GM19397 (cell line): ENCODE data around the gene ARHGEF1.

Source experiments
- ATAC-seq: cut with Tn5 transposase; IDR thresholded peaks from one replicate; pipeline ENCODE4 v1.9.1; 2021; ENCODE audit warnings: mild to moderate bottlenecking, moderate library complexity; ENCODE audit not compliant: unreplicated experiment

The ARHGEF1 gene, protein sequence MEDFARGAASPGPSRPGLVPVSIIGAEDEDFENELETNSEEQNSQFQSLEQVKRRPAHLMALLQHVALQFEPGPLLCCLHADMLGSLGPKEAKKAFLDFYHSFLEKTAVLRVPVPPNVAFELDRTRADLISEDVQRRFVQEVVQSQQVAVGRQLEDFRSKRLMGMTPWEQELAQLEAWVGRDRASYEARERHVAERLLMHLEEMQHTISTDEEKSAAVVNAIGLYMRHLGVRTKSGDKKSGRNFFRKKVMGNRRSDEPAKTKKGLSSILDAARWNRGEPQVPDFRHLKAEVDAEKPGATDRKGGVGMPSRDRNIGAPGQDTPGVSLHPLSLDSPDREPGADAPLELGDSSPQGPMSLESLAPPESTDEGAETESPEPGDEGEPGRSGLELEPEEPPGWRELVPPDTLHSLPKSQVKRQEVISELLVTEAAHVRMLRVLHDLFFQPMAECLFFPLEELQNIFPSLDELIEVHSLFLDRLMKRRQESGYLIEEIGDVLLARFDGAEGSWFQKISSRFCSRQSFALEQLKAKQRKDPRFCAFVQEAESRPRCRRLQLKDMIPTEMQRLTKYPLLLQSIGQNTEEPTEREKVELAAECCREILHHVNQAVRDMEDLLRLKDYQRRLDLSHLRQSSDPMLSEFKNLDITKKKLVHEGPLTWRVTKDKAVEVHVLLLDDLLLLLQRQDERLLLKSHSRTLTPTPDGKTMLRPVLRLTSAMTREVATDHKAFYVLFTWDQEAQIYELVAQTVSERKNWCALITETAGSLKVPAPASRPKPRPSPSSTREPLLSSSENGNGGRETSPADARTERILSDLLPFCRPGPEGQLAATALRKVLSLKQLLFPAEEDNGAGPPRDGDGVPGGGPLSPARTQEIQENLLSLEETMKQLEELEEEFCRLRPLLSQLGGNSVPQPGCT

DNA sequence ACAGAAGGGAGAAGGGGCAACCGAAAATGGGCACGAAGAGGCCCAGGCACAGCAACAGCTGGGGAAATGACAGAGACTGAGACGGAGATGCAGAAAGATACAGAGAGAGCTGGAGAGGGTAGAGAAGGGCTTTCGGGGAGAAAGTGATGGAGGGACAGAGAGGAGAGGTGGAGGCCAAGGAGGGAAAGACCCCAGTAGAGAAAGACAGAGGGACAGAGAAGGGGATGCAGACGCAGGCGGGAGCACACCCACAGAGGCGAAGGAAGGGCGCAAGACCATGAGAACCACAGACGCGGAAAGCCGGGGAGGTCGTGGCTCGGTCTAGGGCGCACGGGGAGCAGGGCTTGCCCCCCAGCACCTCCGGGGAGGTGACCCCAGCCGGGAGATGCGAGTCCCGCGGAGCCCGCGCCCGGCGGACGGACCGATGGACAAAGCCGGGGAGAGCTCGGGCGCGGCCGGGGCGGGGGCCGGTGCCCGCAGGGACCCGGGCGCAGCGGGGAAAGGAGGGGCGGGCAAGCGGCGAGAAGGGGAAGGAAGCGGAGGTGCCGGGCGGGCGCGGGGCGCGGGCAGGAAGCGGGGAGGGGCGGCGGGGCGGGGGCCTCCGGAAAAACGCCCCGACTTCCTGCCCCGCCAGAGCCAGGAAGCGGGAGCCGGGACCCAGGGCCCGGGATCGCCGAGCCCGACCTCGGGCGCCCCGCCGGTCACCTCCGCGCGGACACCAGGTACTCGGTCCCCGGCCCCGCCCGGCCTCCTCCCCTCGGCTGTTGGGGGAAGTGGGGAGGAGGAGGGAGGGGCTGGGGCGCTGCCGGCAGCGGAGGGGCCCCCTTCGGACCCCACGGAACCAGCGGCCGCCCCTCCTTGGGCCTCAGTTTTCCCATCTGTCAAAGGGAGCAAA, at the start of gene ARHGEF1:
ARHGEF1 (plus strand) TSS at position 617 of the 895 bp plus-strand sequence. CDS start 4,899 bp downstream, outside the sequence.
- no peak for ATAC-seq

DNA sequence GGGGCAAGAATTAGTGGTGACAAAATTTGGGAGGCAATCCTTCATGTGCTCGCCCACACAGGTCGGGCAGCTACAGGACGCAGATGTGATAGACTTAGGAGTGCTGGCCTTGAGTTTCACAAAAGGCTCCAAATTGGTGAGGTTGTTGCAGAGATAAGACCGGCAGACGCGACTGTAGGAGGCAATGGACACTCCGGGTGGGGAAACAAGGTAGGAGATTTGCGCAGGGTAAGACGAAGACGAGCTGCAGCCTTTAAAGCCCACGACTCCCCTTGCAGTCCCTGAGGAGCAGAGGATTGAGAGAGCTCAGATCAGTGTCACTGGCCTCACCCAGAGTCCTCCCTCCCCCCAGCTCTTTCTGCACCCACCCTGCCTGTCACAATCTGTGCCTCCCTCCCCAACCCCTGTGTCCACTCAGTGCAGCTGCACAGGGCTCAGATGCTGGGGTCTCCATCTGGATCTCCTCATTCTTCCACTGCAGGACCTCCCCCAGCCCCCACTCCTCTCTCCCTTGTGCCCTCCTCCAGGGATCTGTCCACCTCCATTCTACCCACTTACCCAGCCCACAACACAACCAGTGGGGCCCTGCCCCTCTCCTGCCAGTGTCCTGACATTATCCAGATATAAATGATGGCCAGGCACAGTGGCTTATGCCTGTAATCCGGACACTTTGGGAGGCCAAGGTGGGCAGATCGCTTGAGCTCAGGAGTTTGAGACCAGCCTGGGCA, 44.8 kb upstream of the ARHGEF1 start:
- no peak for ATAC-seq

DNA sequence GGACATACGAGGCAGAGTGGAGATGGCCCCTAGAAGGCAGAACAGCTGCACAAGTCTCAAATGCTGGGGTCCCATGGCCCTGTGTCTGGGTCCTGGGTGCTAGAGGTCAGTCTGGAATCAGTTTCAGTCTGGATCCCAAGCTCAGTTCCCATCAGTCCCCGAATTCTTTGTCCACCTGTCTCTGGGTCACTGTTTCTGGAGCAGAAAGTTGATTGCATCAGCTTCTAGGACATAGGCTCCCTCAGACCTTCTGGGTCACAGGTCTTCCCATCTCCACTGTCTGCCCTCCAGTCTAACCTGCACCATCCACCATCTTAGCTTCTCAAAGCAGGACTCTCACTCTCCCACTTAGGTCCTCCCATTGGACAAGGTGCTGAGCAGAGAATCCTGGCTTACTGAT, 43.8 kb upstream of the ARHGEF1 start:
- ATAC-seq: no peak

DNA sequence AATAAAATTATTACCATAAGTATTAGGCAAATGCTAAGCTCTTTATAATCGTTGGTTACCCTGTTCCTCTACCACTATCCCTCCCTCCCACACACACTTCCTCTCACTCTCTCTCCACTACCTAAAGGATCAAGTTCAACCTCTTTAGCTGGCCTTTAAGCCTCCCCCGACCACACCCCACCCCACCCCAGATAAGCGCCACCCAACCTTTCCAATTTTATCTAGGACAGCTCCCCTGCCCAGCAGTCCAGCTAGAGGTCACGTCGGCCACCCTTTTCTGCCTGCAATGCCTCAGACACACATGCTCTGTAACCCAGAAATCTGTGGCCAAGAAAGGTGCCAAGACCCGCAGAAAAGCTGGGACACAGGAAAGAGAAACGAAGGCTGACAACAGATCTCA, 39.6 kb upstream of the ARHGEF1 start:
- ATAC-seq: no peak

DNA sequence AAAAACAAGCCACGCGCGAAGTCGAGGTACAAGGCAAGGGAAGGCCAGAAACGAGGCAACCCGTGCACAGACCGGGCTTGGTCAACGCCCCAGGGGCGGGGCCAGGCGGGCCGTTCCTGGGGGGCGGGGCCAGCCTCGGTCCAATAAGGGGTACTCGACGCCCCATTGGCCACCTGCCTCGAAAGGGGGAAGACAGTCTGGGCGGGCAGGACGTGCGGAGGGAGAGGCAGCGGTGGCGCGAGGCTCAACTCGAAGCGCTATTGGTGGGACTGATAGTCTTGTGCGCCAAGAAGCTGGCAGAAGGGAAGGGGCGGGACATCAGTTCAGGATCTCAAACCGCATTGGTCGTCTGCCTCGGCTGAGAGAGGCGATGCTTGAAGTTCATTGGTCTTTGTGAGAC, 38.4 kb upstream of the ARHGEF1 start, which contains the start of gene LYPD4:
LYPD4 (minus strand) TSS at position 83 of the 400 bp plus-strand sequence. CDS start 5,398 bp downstream, outside the sequence.
- no peak for ATAC-seq

DNA sequence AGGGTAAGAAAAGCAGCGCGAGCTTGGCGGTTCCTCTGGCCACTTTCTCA, 38.2 kb upstream of the ARHGEF1 start, which contains the start of gene DMRTC2:
DMRTC2 (plus strand) TSS at position 42 of the 50 bp plus-strand sequence. CDS start 2,387 bp downstream, outside the sequence.
- no peak for ATAC-seq

DNA sequence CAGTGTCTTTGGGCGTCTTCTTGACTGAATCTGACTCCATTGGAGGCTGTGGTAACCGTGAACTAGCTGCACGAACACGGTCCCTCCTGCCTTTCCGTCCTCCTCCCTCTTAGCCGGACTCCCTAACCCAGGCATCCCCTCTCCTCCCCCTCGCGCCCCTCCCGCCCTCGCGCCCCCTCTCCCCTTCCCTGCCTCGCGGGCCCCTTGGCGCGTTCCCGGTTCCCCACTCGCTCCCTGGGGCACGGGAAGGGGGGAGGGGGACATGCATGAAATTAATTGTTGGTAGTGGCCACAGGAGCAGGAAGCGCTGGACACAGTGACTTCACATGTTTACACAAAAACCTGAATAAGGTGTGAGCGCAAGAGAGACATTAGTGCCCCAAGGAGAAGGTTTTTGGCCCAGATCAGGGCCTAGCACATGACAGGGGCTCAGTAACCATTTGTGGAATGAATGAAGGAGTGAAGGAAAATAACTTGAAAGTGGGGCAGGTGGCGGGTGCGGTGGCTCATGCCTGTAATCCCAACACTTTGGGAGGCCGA, 37.9 kb upstream of the ARHGEF1 start:
- ATAC-seq: no peak

DNA sequence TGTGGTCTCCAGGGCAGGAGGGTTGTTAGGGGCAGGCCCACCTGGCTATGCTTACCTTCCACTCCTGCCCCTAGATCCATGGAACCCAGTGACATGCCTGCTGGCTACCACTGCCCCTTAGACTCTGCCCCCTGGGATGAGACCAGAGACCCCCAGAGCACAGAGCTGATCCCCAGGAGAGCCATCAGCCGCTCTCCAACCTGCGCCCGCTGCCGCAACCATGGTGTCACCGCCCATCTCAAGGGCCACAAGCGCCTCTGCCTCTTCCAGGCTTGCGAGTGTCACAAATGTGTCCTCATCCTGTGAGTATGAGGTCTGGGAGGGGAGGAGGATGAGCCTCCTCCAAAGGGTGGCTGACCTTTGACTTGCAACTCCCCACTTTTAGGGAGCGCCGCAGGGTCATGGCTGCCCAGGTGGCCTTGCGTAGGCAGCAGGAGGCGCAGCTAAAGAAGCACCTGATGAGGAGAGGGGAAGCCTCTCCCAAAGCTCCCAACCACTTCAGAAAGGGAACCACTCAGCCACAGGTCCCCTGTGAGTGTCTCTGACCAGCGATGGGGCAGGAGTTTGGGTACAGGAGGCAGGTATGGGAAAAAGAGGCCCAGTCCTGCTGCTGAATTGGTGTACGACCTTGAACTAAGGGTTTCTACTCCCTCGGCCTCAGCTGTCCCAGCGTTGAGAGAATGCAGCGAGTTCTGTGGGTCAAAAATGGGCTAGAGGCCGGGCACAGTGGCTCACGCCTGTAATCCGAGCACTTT, 35.5 kb upstream of the ARHGEF1 start:
- no peak for ATAC-seq

DNA sequence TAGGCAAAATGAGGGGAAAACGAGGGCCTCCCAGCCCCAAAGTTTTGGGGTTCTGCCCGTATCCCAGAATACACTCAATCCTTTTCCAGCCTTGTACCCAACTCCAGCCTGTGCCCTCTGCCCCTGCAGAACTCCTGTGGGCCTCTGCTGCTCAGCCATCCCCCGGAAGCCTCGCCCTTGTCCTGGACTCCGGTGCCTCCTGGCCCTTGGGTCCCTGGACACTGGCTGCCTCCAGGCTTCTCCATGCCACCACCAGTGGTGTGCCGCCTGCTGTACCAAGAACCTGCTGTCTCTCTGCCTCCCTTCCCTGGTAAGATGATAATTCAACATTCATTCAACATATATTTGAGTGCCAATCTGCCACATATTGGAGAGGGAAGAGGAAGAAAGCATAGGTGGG, 34.3 kb upstream of the ARHGEF1 start:
- no peak for ATAC-seq

DNA sequence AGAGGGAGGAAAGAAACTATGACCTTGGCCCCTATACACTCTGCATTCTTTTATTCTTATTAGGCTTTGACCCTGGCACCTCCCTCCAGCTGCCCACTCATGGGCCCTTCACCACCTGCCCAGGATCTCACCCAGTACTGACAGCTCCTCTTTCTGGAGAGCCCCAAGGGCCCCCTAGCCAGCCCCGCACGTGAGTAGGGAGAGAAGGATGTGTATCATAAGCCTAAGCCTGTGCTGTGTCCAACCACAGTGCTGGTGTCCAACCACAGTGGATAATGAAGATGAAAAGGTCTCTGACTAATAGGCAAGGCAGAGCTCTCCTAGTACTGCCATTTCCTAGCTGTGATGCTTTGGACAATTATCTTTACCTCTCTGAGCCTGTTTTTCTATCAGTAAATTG, 33.9 kb upstream of the ARHGEF1 start:
- ATAC-seq: no peak

DNA sequence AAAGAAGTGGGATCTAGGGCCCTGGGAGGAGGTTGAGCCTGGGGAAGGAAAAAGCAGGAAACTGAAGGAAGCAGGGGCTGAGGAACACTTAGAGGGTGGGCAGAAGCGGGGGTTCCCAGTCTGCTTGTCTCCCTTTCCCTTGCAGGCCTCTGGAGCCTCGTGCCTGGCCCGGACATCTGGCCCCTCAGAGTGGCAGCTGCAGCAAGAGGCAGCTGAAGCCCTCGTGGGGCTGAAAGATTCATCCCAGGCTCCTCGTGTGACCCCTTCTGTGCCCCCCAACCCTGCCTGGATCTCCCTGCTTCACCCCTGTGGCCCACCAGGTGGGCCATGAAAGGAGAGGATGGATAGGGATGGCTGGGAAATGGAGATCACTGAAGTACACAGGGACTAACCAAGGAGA, 32.6 kb upstream of the ARHGEF1 start:
- ATAC-seq: no peak

DNA sequence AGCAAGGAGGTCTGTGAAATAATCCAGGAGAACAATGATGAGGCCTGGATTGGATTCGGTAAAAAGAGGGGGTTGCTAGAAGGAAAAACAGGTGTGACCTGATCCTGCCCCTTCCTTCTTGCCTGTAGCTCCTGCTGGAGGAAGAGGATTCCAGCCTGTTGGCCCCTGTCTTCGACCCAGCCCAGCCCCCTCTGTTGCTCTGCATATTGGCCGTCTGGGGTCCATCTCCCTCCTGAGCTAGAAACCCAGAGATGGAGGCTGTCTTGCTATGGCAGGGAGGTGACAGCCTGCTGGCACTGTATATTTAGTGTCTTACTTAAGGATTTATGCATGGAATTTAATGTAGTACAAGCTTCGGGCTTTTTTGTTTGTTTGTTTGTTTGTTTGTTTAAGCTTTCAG, 31.5 kb upstream of the ARHGEF1 start:
- no peak for ATAC-seq

DNA sequence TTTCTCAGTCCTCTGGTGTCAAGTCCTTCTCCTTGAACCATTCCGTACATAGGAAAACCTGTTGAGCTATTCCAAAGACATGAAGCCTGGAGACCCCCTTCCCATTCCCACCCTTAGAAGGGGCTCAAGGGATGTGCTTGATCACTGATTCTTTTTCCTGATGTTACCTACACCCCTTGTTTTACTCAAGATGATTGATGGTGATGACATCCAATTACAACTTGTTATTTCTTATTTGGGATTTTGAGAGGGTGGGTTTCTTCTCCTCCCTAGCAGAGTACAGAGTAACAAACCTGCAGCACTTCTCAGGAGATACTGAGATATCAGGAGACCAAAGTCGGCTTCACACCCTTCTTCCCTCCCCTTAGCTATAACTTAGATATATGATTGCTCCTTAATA, 29.6 kb upstream of the ARHGEF1 start:
- no peak for ATAC-seq

DNA sequence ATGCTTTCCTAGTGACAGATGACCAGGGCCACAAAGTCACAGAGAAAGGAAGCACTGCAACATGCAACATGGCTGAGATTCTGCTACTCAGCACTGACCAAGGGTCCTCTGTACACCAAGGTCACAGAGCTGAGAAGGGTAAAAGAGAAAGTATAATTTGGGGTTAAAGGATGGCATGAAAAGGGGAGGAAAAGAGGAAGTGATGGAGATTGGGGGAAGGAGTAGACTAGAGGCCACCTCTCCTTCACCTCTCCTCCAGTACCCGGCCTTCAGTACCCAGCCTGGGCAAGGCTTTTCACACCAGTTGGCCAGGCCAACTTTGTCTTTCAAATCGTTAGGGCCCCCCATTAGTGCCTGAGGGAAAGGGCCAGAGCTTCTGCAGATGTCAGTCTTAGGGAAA, 29.2 kb upstream of the ARHGEF1 start:
- ATAC-seq: no peak

DNA sequence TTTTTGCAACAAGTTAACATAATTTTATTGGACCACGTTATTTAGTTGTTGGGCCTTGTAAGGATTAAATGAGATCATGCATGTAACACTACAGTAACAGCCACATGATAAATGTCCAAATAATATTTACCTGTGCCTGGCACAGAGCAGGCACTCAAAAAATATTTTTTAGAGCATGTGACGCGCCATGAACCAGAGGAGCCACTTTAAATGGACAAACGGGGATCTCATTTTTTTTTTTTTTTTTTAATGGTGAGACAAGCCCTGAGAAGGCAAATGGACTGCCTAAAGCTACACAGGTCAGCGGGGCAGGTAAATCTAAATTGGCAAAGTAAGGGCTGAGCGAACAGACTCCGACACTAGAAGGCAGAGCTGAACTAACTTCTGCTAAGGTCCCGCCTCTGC, 23.8 kb upstream of the ARHGEF1 start:
- no peak for ATAC-seq

DNA sequence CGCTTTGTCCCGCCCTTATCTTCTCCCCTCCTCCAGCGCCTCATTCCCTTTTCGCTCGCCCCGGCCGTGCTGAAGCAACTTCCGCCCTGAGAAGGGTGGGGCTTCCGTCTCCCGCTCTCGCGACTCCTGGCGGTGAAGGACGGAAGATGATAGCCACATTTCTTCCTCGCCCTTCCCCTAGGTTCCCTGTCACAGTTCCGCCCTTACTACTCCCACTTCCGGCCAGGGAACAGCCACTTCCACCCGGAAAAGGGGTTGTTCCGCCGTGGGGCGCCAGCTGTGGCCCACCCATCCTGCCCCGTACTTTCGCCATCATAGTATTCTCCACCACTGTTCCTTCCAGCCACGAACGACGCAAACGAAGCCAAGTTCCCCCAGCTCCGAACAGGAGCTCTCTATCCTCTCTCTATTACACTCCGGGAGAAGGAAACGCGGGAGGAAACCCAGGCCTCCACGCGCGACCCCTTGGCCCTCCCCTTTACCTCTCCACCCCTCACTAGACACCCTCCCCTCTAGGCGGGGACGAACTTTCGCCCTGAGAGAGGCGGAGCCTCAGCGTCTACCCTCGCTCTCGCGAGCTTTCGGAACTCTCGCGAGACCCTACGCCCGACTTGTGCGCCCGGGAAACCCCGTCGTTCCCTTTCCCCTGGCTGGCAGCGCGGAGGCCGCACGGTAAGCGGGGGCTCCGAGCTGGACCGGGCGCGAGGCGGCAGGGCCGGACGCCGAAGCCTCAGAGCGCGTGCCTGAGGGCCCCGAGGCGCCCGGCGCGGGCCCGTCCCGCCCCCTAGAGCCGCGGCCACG, 23.2 kb upstream of the ARHGEF1 start, which contains the start of gene RPS19:
RPS19 (plus strand) TSS at position 638 of the 801 bp plus-strand sequence. CDS start 520 bp downstream, outside the sequence.
- ATAC-seq: peak; percentile 79

DNA sequence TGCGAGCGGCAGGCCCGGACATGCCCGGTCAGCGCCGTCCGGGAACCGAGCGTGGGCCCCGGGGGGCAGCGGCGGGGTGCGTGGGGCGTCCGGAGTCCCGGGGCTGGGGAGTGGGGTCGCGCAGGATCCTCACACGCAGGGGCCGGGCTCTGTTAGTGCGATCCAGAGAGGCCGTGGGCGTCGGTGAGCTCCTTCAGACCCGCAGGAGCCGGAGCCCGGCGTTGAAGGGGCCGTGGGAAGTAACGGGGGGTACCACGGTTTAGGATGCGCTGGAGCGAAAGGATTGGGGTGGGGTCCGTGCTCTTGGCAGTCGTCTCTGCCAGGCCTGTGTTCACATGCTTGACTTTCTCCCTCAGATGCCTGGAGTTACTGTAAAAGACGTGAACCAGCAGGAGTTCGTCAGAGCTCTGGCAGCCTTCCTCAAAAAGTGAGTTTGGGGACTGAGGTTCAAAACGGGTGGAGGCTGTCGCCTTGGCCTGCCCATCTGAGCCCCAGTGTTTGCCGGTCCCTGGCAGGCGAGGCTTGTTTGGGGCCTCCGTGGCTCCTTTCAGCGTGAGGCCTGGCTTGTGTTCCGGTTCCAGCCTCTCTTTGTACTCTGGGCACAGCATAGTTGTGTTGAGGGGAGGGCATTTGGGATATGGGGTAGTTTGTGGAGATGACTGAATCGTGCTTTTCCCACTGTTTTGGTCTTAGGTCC, 22.4 kb upstream of the ARHGEF1 start:
- peak; percentile 1 for ATAC-seq

DNA sequence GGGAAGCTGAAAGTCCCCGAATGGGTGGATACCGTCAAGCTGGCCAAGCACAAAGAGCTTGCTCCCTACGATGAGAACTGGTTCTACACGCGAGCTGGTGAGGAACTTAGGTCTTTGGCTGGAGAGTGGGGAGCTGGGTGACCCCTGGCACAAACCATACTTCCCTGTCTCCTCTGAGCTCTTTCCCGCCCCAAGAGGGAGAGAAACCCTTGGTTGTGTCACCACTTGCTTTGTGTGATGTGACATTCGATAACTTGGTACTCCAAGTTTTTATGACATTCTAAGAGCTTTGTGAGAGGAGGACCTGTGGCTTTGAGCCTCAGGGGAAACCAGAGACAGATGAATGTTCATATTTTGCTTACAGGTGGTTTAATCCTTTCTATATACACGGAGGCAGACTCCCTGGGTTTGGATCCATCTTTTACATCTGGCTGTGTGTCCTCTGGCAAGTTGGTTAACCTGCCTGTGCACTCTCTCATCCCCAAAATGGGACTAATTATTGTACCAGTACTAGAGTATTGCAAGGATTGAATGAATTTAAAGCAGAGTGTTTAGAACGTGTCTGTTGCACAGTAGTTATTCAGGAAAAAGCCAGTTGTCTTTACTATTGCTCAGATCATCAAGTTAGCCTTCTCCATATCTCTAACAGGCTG, 21.7 kb upstream of the ARHGEF1 start:
- no peak for ATAC-seq
